GM18519 (cell line): Measurements from ENCODE around the gene P2RX2.

Source experiments
- ATAC-seq: cut with Tn5 transposase; IDR thresholded peaks from one replicate; pipeline ENCODE4 v1.9.1; 2021; ENCODE audit warnings: mild to moderate bottlenecking, moderate library complexity; ENCODE audit not compliant: unreplicated experiment, low FRiP score

The P2RX2 gene

DNA sequence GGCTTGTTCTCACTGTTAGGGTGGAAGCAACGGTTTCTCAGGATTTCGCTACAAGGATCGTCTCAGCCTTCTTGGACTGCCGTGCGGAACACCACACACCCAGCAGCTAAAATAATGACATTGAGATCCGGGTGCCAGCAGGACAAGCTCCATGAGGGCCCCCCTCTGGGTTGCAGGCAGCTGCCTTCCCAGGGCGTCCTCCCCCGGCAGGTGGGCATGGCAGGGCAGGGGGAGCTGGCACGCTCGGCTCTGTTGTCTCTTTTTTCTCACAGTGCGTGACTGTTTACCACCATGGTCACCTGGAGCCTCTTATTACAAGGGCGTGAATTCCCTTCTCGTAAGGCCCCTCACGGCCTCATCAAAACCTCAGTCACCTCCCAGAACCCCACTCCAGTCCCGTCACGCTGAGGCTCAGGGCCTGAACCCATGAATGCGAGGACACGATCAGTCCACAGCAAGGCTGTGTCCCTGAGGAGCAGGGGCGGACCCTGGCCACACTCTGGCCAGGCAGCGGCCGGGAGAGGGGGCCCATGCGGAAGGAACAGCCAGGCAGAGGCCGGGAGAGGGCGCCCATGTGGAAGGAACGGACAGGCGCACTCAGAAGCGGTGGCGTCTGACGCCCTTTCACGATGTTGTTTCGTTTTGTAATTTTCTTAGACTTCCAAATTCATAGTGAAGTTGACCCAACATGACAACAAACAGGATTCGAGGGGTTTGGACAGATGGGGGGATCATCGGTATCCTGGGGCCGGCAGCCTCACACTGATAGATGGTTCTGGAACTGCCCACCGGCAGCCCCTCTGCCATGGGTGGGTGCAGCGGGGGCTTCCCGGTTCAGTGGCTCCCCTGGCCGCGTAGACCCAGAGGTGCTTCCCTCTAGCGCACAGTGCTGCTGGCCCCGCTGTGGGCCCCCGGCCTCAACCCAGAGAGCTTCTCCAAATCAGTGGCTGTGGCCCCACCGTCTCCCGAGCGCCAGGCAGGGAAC, 18.2 kb upstream of the P2RX2 start:
- ATAC-seq: no peak

DNA sequence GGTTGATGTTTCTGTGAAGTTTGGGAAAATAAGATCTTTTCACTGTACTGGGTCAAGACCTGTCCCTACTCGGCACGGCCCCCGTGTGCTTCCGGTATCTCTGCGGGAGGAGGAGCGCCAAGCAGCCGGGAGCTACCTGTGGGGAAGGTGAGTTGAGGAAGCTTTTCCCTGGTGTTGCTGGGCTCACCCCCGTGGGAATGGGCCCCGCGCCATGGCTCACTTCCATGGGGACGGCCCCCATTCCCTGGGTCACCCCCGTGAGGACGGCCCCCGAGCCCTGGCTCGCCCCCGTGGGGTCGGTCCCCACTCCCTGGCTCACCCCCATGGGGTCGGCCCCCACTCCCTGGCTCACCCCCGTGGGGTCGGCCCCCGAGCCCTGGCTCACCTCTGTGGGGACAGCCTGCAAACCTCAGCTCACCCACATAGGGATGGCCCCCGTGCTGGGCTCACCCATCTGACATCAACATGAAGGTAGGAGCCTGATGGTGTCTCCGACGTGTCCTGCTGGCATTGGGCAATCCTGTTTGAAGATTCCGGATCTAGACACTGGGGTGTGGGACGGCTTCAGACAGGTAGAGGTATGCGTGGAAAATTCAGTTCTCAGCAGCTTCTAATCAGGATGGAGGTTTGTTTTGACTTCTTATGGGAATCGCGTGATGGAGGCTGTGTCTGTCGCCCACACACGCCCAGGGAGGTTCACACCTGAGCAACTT, 17.2 kb upstream of the P2RX2 start:
- ATAC-seq: no peak

DNA sequence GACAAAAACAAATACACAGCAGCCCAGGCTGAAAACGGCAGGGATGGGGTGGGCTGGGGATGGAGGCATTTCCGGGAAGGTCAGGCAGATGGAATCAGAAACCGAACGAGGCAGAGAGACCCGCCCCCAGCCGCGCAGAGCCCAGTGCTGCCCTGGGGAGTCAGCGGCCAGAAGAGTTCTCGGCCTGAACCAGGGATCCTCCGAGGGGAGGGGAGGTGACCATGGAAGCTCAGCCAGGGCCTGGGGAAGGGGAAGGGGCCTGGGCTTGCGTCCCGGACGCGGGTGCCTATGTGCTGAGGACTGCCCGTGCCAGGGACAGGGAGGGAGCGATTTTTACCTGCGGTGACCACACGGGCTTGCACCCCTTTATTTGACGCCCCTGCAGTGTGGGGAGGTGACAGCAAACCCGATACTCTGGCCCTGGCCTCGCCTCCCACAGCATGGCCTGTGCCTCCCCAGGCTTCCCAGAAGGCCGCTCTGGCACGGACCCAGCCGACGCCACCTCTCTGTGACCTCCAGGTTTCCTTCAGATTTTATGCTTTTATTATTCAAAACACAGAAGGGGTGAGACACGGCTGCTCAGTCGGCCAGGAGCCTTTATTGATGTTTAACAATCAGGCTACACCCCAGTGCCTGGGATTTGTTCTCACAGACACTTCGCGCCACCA, 15.9 kb upstream of the P2RX2 start:
- ATAC-seq: no peak

DNA sequence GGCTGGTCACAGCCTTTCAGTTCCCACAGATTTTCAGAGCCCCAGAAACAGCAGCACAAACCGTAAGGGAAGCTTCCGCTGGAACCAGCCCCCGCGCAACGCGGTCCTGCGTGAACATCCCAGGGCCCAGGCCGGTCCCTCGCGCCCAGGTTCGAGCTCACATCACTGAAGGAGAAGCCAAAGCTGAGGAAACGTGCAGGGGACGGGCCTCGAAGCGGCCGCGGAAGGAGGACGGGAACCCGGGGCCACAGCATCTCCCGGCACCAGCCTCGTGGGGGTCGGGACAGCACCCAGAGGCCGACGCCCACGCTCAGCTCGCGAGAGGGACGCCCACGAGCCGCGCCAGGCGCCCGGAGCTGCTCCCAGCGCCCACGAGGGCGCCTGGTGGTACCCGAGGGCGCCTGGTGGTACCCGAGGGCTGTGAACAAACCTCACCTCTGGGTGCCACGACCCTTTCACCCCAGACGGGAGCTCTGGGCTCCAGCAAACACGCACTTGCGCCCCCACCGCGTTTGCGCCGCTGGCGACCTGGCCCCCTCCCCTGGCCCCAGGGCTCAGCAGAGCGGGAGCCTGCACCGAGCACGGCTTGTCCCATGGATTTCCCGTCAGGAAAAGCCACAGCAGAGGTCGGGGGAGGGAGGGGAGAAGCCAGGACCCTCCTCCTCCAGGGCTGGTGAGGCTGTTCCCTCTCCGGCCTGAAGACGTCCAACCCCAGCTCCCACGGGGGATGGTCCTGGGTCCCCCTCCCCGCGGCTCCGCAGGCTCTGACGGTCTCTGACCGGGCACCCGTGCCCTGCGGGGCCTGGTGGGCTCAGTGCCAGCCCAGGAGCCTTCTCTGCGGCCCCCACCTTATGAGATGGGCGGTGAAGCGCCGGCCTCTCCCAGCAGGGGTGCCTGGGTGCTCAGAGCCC, 15.1 kb upstream of the P2RX2 start:
- no peak for ATAC-seq

DNA sequence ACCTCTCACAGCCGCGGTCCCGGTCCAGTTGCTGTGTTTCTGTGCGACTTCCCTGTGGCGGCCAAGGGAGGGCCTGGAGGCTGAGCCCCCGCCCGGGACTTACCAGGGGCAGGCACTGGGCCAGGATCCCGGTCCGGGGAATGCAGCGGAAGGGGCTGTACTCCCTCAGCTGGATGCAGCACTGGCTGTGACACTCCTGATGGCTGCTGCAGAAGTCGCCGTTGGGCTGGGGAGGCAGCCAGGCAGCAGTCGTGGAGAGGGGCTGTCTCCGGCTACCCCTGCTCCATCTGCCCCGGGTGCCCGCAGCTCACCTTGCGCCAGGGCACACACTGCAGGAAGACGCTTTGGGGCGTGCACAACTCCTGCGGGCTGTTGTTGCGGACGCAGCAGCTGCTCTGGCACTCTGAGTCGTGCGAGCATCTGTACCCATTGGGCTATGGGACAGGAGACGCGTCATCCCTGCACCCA, 14.4 kb upstream of the P2RX2 start:
- ATAC-seq: no peak

DNA sequence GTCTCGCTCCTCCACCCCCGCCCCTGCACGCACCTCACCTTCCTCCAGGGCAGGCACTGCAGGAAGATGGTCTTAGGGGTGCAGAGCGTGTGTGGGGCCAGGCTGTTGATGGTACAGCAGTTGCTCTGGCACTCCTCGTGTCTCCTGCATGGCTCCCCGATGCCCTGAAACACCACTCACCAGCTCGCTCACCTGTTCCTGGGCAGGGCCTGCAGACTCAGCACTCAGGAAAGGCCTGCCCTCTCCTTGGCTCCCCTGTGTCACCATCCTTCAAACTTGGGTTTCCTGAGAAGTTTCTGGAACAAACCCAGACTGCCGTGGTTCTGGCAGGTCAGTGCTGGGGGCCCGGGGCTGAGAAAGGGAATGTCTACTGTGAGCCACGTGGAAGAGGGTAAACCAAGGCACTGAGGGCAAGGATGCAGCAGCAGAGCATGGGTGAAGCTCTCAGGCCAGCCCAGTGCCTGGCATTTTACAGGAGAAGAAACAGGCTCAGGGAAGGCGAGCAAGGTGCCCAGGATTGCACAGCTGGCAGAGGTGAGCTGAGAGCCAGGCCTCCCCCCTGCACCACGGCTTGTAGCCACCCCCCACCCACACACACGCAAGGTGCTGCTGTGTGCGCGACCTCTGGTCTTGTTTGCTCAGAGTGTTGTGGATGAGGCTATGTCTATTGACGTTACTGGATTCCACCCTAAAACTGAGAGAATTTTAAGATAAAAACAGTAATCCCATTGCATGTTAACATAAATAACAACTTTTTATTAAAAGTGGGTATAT, 13.7 kb upstream of the P2RX2 start:
- ATAC-seq: no peak

DNA sequence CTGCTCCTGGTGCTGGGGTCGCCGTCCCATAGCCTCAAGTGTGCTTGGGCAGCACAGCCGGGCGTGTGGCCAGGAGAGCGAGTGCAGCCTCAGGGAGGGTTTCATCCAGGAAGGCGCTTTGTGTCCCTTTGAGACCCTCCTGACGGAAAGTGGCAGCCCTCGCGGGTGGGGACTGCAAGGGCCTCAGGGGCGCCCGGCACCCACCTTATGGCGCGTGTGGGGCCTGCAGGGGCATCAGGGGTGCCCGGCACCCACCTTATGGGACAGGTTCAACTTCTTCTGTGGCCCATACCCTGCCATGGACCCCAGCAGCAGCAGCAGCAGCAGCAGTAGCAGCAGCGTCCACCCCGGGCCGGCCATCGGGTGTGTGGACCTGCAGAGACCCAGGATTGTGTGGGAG, 12.7 kb upstream of the P2RX2 start:
- ATAC-seq: no peak

DNA sequence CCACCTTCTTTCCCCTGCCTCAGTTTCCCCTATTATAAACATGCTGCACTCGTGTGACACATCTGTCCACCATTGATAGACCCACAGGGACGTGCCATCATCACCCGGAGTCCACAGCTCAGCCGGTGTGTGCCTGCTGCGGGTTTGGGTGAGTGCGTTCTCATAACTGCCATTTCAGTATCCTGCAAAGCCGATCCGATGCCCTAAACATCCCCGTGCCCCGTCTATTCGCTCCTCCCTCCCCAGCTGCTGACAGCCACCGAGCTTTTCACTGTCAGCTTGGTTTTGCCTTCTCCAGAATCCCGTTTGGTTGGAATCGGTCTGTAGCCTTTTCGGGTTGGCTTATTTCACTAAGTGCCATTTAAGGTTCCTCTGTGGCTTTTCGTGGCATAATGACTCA, 12.1 kb upstream of the P2RX2 start:
- ATAC-seq: no peak

DNA sequence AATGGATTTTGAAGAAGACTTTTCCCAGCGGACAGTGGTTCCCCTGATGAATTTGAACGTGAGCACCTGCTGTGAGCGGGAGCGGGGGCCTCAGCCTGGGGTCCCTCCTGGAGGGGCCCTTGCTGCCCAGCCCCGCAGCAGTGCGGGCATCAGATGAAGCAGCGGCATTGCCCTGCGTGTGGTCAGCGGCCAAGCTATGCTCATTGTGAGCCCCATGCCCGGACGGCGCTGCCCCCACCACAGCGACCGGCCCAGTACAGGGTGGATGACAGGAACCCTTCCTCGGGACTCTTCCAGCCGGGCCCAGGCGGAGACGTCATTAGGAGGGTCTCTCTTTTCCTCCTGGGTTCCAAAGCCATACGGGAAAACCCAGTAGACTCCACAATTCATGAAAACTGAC, 11.6 kb upstream of the P2RX2 start:
- no peak for ATAC-seq

DNA sequence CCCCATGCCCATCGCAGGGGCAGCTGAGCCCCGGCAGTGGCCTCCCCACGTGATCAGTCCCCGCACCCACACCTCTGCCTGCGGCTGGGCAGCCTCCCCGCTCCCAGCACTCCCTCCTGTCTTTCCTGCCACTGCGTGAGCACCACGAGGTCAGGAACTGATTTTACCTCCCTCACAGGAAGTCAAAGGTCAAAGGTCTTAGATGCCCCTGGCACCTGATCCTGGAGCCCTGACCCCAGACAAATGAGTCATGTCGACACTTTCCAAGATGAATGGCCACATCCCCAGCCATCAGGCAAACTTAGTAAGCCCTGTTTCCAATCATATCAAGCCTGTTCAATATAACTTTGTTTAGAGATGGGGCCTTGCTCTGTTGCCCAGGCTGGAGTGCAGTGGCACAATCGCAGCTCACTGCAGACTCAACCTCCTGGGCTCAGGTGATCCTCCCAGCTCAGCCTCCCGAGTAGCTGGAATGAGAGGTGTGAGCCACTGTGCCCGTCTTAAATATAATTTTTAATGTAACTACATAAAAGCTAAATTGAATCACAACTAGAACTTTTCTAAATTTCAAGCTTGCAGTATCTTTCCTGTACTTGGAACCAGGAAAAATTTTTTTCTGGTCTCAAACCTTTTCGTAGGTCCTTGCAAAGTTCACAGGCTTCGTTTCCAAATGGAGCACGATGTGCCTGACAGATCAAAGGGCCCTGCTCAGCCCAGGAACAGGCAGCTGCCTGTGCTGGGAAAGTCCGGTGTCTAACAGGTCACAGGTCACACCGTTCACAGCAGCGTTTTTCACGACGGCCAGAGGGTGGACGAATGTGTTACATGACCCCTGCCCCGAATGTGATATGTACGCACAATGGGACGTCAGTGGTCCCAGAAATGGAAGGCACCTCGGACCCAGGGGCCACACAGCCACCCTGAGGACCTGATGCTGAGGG, 10.1 kb upstream of the P2RX2 start:
- ATAC-seq: no peak

DNA sequence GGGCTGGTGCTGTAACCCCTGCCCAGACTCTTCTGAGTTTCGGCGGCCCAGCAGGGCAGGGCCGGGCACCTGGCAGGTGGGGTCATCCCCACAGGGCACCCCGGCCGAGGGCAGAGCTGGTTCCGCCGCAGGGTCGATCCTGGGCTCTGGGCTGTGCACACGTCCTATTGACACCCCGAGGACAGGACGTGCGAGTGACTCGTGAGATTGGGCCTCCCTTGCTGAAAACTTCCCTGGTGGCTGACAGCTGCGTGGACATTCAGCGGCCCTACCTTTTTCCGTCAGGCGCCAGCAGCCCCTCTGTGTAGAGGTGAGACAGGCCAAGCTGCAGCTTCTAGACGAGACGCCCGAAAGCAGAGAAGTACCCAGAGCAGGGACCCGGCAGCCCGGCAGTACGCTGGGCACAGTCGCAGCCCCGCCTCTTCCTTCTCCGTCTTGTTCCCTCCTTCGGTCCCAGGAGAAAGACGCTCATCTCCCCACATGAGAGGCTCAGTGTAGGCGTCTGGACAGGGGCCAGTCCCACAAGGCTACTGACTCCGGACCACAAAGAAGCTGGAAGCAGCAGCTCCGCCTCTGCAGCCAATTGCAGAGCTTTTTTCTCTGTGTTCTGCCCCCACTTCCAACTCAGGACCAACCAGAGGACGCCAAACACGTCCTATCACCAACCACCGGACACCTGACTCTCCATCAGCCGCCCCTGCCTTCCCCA, 8.4 kb upstream of the P2RX2 start, which contains the start of gene LRCOL1:
LRCOL1 (minus strand) TSS at position 532 of the 709 bp plus-strand sequence. CDS start 4,331 bp downstream, outside the sequence.
- ATAC-seq: no peak

DNA sequence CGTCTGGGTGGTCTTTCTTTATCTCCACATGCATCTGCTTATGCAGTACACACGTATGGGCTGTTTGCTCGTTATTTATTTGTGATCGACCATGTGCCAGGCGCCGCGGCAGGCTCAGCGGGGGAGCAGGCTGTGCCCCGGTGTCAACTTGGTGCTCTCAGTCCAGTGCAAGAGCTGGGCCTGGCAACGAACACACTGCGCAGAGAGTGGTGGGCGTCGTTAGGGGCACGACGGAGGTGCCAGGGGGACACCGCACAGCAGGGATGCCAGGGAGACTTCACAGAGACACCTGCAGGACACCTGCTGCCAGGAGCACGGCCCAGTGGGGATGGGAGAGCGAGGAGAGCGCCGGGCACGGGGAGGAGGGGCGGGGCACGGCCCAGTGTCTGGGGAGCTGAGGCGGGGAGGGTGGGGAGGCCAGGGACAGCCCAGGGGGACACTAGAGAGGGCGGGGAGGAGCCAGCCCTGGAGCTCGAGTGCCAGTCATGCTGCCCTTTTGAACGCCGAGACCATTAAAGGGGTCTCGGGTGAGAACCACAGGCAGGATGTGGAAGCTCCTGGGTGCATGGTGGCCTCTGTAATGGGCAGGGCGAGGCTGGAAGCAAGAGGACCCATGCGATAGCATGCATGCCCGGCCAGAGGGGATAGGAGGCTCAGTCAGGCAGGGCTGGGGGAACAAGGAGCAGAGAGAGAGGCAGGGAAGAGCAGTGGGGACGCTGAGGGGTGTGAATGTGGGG, 7.5 kb upstream of the P2RX2 start:
- ATAC-seq: no peak

DNA sequence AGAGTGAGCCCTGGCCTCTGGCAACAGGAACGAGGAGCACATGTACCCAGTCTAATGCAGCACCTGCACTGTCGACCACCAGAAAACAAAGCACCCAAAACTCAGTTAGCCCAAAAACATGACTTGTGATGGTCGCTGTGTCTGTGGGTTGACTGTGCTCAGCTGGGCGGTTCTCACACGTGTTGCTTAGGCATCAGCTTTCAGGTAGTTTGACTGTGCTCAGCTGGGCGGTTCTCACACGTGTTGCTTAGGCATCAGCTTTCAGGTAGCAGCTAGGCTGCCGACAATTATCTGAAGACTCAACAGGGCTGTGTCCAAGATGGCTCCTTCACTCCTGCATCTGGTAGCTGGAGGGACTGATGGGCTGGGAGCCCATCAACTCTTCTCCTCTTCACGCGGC, 7.0 kb upstream of the P2RX2 start:
- no peak for ATAC-seq

DNA sequence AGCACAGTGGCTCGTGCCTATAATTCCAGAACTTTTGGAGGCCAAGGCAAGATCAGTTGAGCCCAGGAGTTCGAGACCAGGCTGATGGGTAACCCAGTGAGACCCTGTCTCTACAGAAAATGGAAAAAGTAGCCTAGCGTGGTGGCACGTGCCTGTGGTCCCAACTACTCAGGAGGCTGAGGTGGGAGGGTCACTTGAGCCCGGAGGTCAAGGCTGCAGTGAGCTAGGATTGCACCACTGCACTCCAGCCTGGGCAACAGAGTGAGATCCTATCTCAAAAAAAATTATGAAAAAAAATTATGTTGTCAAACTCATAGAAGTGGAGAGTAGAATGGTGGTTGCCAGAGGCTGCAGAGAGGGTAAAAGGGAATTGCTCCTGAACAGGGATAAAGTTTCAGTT, 4.5 kb upstream of the P2RX2 start:
- ATAC-seq: no peak

DNA sequence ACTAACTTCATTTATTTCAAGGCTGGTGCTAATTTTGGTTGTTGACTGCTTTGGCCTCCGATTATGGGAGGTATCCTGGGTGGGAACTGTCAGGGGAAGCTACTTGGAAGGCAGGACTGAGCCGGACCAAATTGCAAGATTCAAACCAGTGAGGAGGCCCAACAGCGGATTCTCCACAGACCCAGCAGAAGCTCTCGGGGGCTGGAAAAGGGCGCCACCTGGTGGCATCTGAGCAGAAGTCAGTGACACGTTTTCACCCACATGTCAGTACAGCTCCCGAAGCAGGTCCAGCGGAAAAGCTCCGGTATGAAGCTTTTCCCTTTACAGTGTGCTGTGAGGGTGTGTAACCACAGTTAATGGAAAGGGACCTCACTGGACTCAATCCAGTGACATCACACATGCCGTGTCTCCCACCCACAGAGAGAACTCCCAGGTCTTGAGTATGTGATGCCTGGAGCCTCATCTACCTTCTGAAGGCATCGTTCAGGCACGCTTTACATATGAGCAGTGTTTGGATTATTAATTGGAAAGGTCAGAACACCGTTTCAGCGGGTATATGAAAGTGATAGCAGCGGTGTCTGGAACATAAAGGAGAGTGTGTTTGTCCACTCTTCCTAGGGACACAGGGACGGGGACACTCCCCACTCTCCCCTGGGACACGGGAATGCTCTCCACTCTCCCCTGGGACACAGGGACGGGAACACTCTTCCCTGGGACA, 3.6 kb upstream of the P2RX2 start:
- ATAC-seq: no peak

DNA sequence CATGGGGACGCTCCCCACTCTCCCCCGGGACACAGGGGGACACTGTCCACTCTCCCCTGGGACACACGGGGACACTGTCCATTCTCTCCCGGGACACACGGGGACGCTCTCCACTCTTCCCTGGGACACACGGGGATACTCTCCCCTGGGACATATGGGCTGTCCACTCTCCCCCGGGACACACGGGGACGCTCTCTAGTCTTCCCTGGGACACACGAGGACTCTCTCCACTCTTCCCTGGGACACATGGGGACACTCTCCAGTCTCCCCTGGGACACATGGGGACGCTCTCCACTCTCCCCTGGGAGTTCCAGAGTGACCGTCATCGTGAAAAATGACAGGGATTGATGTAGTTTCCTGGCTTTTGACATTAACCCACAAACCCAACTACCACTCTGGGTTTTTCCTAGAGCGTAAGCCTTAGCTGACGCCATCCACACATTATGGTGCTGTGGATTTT, 3.0 kb upstream of the P2RX2 start:
- no peak for ATAC-seq
